GM19463 (cell line): Measurements from ENCODE around the gene XPC.

Source experiments
- ATAC-seq: cut with Tn5 transposase; IDR thresholded peaks from one replicate; pipeline ENCODE4 v1.9.1; 2021; ENCODE audit warnings: mild to moderate bottlenecking, moderate library complexity; ENCODE audit not compliant: unreplicated experiment

Gene XPC

GRCh38 chr3:14137004-14137403, 41.4 kb downstream of the XPC start:
- ATAC-seq: no peak

- ATAC-seq: no peak
Observed at GRCh38 chr3:14135581-14135980, 42.8 kb downstream of the XPC start.

- no peak for ATAC-seq
Observed at GRCh38 chr3:14134291-14134690, 44.1 kb downstream of the XPC start.

- ATAC-seq: no peak
Observed at GRCh38 chr3:14133876-14134275, 44.5 kb downstream of the XPC start.

- no peak for ATAC-seq
Observed at GRCh38 chr3:14133188-14133800, 45.1 kb downstream of the XPC start.

- ATAC-seq: no peak
Observed at GRCh38 chr3:14132689-14133088, 45.7 kb downstream of the XPC start.

- ATAC-seq: no peak
Observed at GRCh38 chr3:14132120-14132519, 46.3 kb downstream of the XPC start.

GRCh38 chr3:14131134-14131533, 47.3 kb downstream of the XPC start:
- ATAC-seq: no peak

- no peak for ATAC-seq
Observed at GRCh38 chr3:14130707-14131106, 47.7 kb downstream of the XPC start.

GRCh38 chr3:14130230-14130629, 48.2 kb downstream of the XPC start:
- ATAC-seq: no peak

GRCh38 chr3:14129296-14129695, 49.1 kb downstream of the XPC start:
- ATAC-seq: no peak

GRCh38 chr3:14128724-14129123, 49.7 kb downstream of the XPC start:
- no peak for ATAC-seq

- no peak for ATAC-seq
Observed at GRCh38 chr3:14127516-14128161, 50.8 kb downstream of the XPC start.

- no peak for ATAC-seq
Observed at GRCh38 chr3:14126887-14127505, 51.4 kb downstream of the XPC start.

- ATAC-seq: no peak
Observed at GRCh38 chr3:14126017-14126886, 52.1 kb downstream of the XPC start.

- peak; percentile 23 for ATAC-seq
Observed at GRCh38 chr3:14125193-14126016, 53.0 kb downstream of the XPC start.

- peak; percentile 84 for ATAC-seq
Observed at GRCh38 chr3:14124615-14125192, 53.7 kb downstream of the XPC start, which contains the start of the genes CHCHD4 and TMEM43. Gene CHCHD4, minus strand, starts transcription at chr3:14124870. Its CDS starts 194 bp downstream, at chr3:14124676. Gene TMEM43, plus strand, starts transcription at chr3:14125052. Its CDS starts 142 bp downstream, at chr3:14125194.

GRCh38 chr3:14124223-14124614, 54.2 kb downstream of the XPC start:
- peak; percentile 29 for ATAC-seq

- ATAC-seq: no peak
Observed at GRCh38 chr3:14123308-14124222, 54.8 kb downstream of the XPC start.
